ENCODE measurements around the gene TPM2.

DNA sequence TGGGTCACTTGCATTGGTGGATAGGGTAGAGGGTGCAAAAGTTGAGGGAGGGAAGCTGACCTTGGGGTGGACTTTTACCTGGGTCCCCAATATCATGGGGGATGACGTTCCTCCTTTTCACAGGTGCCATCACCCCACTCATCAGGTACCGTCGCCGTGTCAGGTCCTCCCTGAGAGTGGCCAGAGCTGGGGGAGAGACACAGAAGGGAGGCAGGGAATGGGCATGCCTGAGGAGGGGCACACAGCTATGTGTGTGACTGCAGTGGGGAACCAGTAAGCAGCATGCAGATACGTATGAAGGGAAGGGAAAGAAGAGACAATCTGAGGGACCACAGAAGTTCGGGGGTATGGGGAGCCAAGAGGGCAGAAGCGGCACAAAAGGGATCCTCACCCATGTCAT lies 49.2 kb upstream of the TPM2 start:
- TF ChIP-seq TCF3 (IDR thresholded peaks at IDR 0.05; ENCODE audit: borderline replicate concordance, insufficient read depth, low read depth, low read length) (no peak), FOXK2 (IDR thresholded peaks at IDR 0.05) (no peak), CHD2 (IDR thresholded peaks at IDR 0.05; ENCODE audit: borderline replicate concordance, low read depth, low read length) (no peak)
- TF ChIP-seq, protein P1, sequence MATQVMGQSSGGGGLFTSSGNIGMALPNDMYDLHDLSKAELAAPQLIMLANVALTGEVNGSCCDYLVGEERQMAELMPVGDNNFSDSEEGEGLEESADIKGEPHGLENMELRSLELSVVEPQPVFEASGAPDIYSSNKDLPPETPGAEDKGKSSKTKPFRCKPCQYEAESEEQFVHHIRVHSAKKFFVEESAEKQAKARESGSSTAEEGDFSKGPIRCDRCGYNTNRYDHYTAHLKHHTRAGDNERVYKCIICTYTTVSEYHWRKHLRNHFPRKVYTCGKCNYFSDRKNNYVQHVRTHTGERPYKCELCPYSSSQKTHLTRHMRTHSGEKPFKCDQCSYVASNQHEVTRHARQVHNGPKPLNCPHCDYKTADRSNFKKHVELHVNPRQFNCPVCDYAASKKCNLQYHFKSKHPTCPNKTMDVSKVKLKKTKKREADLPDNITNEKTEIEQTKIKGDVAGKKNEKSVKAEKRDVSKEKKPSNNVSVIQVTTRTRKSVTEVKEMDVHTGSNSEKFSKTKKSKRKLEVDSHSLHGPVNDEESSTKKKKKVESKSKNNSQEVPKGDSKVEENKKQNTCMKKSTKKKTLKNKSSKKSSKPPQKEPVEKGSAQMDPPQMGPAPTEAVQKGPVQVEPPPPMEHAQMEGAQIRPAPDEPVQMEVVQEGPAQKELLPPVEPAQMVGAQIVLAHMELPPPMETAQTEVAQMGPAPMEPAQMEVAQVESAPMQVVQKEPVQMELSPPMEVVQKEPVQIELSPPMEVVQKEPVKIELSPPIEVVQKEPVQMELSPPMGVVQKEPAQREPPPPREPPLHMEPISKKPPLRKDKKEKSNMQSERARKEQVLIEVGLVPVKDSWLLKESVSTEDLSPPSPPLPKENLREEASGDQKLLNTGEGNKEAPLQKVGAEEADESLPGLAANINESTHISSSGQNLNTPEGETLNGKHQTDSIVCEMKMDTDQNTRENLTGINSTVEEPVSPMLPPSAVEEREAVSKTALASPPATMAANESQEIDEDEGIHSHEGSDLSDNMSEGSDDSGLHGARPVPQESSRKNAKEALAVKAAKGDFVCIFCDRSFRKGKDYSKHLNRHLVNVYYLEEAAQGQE (IDR thresholded peaks at IDR 0.05; ENCODE audit: low read depth, low read length), result no peak
